RWPE1 (cell line): ENCODE measurements around the gene FAM217B.

Experiments
- CTCF ChIA-PET: fragments of 350-600 bp; sonication (Branson Sonifier 250); formaldehyde crosslinking; extraction: SDS; loops from one replicate; lab custom pipeline; 2021; lab: Yijun Ruan, JAX
- POLR2A ChIA-PET: fragments of 400-600 bp; formaldehyde crosslinking; extraction: SDS; loops from one replicate; lab custom pipeline; 2020; ENCODE audit warnings: antibody characterized with exemption; ENCODE audit not compliant: low non-redundant PET; lab: Yijun Ruan, JAX
- DNase-seq: peaks from one replicate; pipeline ENCODE4 v3.0.0; 2012; ENCODE audit warnings: low spot score
- H3K27ac ChIP-seq: fragments of 450-650 bp; 2 replicates; pipeline ENCODE4 v1.5.1; 2017
- CTCF ChIP-seq: fragments of 450-650 bp; conservative IDR thresholded peaks from 2 replicates; pipeline ENCODE4 v1.5.1; 2017; ENCODE audit warnings: low read depth, mild to moderate bottlenecking

Gene FAM217B

GRCh38 chr20:59936409-59936808 lies 3.8 kb upstream of the FAM217B start:
- no peak for TF ChIP-seq CTCF
- DNase-seq = no peak
- CTCF ChIA-PET = interaction anchor here (0.6 to 0.8 kb wide), 2 partner anchors 36 to 62 kb away, joined by 3 read pairs; no protein-coding TSS in a partner anchor
- POLR2A ChIA-PET = no interaction called here
- no peak overlapping the region for H3K27ac ChIP-seq

- ChIA-PET CTCF (interaction anchor here (0.6 to 1.7 kb wide), 3 partner anchors 35 to 113 kb away, joined by 3 to 4 read pairs (median 3); no protein-coding TSS in a partner anchor), POLR2A (no interaction called here)
- H3K27ac ChIP-seq = no peak overlapping the region
- DNase-seq = no peak
- no peak for TF ChIP-seq CTCF
Measured at GRCh38 chr20:59937150-59937549, 3.0 kb upstream of the FAM217B start.

GRCh38 chr20:59938221-59938620 lies 2.0 kb upstream of the FAM217B start:
- POLR2A ChIA-PET = no interaction called here
- peak; percentile 64 for DNase-seq
- CTCF ChIA-PET = interaction anchor here (0.7 to 1.7 kb wide), 3 partner anchors 88 to 366 kb away, joined by 3 to 6 read pairs (median 4); no protein-coding TSS in a partner anchor
- TF ChIP-seq CTCF = no peak
- H3K27ac ChIP-seq = peak overlapping the region; percentile 97

GRCh38 chr20:59938696-59939051 lies 1.5 kb upstream of the FAM217B start:
- TF ChIP-seq CTCF = no peak
- no peak for DNase-seq
- ChIA-PET POLR2A (no interaction called here), CTCF (interaction anchor here (0.7 to 1.7 kb wide), 3 partner anchors 88 to 367 kb away, joined by 3 to 6 read pairs (median 4); no protein-coding TSS in a partner anchor)
- H3K27ac ChIP-seq = peak overlapping the region; percentile 97

GRCh38 chr20:59939052-59939878 lies 924 bp upstream of the FAM217B start:
- ChIA-PET POLR2A (no interaction called here), CTCF (interaction anchor here (0.7 to 1.7 kb wide), 6 partner anchors 9 to 367 kb away, joined by 3 to 6 read pairs (median 4); no protein-coding TSS in a partner anchor)
- DNase-seq = peak; percentile 41
- H3K27ac ChIP-seq = peak overlapping the region; percentile 97
- no peak for TF ChIP-seq CTCF

- H3K27ac ChIP-seq = peak overlapping the region; percentile 97
- POLR2A ChIA-PET = interaction anchor here (0.5 to 1.5 kb wide), 2 partner anchors 8 to 38 kb away, joined by 3 to 5 read pairs; no protein-coding TSS in a partner anchor
- no peak for TF ChIP-seq CTCF
- CTCF ChIA-PET = interaction anchor here (0.6 to 1.4 kb wide), 4 partner anchors 9 to 877 kb away, joined by 4 to 6 read pairs (median 5); no protein-coding TSS in a partner anchor
- no peak for DNase-seq
Measured at GRCh38 chr20:59939879-59940128, 385 bp upstream of the FAM217B start.
